Superior temporal gyrus (tissue), 1 donor: ENCODE results near the gene TMUB1.

Experiments
- DNase-seq: peaks from one replicate; pipeline ENCODE4 v3.0.0-alpha.2; 2016; ENCODE audit errors: extremely low spot score

The TMUB1 gene

GRCh38 chr7:151070574-151070960 is 12.7 kb downstream of the TMUB1 start:
- no peak for DNase-seq

- DNase-seq, result no peak
These were observed 13.3 kb downstream of the TMUB1 start for GRCh38 chr7:151069841-151070573.

GRCh38 chr7:151068069-151068773 is 15.1 kb downstream of the TMUB1 start:
- no peak for DNase-seq

- DNase-seq, result no peak
These were observed 16.9 kb downstream of the TMUB1 start for GRCh38 chr7:151066273-151066974.

- no peak for DNase-seq
These were observed 17.8 kb downstream of the TMUB1 start for GRCh38 chr7:151065516-151065915.

- no peak for DNase-seq
These were observed 18.3 kb downstream of the TMUB1 start for GRCh38 chr7:151064993-151065392.

- no peak for DNase-seq
These were observed 18.8 kb downstream of the TMUB1 start for GRCh38 chr7:151064454-151064853.

GRCh38 chr7:151063212-151063561 is 20.1 kb downstream of the TMUB1 start:
- no peak for DNase-seq

GRCh38 chr7:151062399-151063211 is 20.7 kb downstream of the TMUB1 start:
- no peak for DNase-seq

GRCh38 chr7:151062111-151062398 is 21.2 kb downstream of the TMUB1 start:
- no peak for DNase-seq

GRCh38 chr7:151061213-151062110 is 21.8 kb downstream of the TMUB1 start:
- DNase-seq, result no peak

- peak; percentile 33 for DNase-seq
These were observed 22.7 kb downstream of the TMUB1 start for GRCh38 chr7:151060416-151061212.

GRCh38 chr7:151060113-151060415 is 23.2 kb downstream of the TMUB1 start:
- DNase-seq, result no peak

- DNase-seq, result peak; percentile 78
These were observed 23.8 kb downstream of the TMUB1 start, which contains the start of gene SLC4A2 for GRCh38 chr7:151059367-151060112. SLC4A2 (plus strand) TSS chr7:151059589; CDS start chr7:151061988, 2,399 bp downstream.

GRCh38 chr7:151058781-151059366 is 24.4 kb downstream of the TMUB1 start:
- DNase-seq, result peak; percentile 78

GRCh38 chr7:151057989-151058780 is 25.1 kb downstream of the TMUB1 start:
- peak; percentile 99 for DNase-seq

GRCh38 chr7:151057506-151057988 is 25.7 kb downstream of the TMUB1 start, which contains the start of gene CDK5:
CDK5 (minus strand) TSS chr7:151057897; CDS start chr7:151057848, 49 bp downstream.
- no peak for DNase-seq
